Osteocyte (in vitro differentiated cells): ENCODE measurements around the gene CCR5. TPM values are rescaled to one million over a fixed set of nuclear protein-coding genes. Genes with fewer than 3 reads are reported as not detected.

Source experiments
- DNase-seq: peaks from one replicate; pipeline ENCODE4 v3.0.0; 2021; ENCODE audit warnings: mixed read lengths; ENCODE audit not compliant: unreplicated experiment; ENCODE audit errors: extremely low spot score
- H3K27ac Mint-ChIP-seq: one replicate; pipeline ENCODE4 v1.8.0; 2021; ENCODE audit warnings: mild to moderate bottlenecking, mixed read lengths; ENCODE audit not compliant: unreplicated experiment
- H3K27me3 Mint-ChIP-seq: one replicate; pipeline ENCODE4 v1.8.0; 2021; ENCODE audit warnings: mixed read lengths; ENCODE audit not compliant: unreplicated experiment
- H3K36me3 Mint-ChIP-seq: one replicate; pipeline ENCODE4 v1.8.0; 2021; ENCODE audit warnings: mixed read lengths; ENCODE audit not compliant: unreplicated experiment
- H3K4me1 Mint-ChIP-seq: one replicate; pipeline ENCODE4 v1.8.0; 2021; ENCODE audit warnings: mixed read lengths; ENCODE audit not compliant: unreplicated experiment
- H3K4me3 Mint-ChIP-seq: one replicate; pipeline ENCODE4 v1.8.0; 2021; ENCODE audit warnings: mild to moderate bottlenecking, moderate library complexity, mixed read lengths; ENCODE audit not compliant: unreplicated experiment
- H3K9me3 Mint-ChIP-seq: one replicate; pipeline ENCODE4 v1.8.0; 2021; ENCODE audit warnings: mixed read lengths; ENCODE audit not compliant: unreplicated experiment
- total RNA-seq: library from RNA; stranded (reverse); gene quantifications from 2 replicates; pipeline ENCODE4 v1.2.1, GENCODE V29; 2021
- TF ChIP-seq, protein P1 (sequence below): fragments of 200-600 bp; sonication (generic); IDR thresholded peaks from 2 replicates; pipeline ENCODE4 v1.5.0; 2021; ENCODE audit warnings: antibody characterized with exemption, mild to moderate bottlenecking, moderate library complexity

Gene CCR5
- total RNA-seq, 1 donor from 2014 or later: not detected

DNA sequence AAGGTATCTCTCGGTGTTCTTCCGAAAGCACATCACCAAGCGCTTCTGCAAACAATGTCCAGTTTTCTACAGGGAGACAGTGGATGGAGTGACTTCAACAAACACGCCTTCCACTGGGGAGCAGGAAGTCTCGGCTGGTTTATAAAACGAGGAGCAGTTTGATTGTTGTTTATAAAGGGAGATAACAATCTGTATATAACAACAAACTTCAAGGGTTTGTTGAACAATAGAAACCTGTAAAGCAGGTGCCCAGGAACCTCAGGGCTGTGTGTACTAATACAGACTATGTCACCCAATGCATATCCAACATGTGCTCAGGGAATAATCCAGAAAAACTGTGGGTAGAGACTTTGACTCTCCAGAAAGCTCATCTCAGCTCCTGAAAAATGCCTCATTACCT, 12.3 kb upstream of the CCR5 start:
- no peaks in the 10 kb centered on the region for H3K9me3 Mint-ChIP-seq
- no peak overlapping the region for H3K4me3 Mint-ChIP-seq
- peaks cover 39% of the 10 kb centered on the region for H3K27me3 Mint-ChIP-seq
- no peaks in the 10 kb centered on the region for H3K36me3 Mint-ChIP-seq
- no peak for DNase-seq
- TF ChIP-seq, protein P1, sequence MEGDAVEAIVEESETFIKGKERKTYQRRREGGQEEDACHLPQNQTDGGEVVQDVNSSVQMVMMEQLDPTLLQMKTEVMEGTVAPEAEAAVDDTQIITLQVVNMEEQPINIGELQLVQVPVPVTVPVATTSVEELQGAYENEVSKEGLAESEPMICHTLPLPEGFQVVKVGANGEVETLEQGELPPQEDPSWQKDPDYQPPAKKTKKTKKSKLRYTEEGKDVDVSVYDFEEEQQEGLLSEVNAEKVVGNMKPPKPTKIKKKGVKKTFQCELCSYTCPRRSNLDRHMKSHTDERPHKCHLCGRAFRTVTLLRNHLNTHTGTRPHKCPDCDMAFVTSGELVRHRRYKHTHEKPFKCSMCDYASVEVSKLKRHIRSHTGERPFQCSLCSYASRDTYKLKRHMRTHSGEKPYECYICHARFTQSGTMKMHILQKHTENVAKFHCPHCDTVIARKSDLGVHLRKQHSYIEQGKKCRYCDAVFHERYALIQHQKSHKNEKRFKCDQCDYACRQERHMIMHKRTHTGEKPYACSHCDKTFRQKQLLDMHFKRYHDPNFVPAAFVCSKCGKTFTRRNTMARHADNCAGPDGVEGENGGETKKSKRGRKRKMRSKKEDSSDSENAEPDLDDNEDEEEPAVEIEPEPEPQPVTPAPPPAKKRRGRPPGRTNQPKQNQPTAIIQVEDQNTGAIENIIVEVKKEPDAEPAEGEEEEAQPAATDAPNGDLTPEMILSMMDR: no peak
- H3K27ac Mint-ChIP-seq: no peak overlapping the region
- no peaks in the 10 kb centered on the region for H3K4me1 Mint-ChIP-seq

DNA sequence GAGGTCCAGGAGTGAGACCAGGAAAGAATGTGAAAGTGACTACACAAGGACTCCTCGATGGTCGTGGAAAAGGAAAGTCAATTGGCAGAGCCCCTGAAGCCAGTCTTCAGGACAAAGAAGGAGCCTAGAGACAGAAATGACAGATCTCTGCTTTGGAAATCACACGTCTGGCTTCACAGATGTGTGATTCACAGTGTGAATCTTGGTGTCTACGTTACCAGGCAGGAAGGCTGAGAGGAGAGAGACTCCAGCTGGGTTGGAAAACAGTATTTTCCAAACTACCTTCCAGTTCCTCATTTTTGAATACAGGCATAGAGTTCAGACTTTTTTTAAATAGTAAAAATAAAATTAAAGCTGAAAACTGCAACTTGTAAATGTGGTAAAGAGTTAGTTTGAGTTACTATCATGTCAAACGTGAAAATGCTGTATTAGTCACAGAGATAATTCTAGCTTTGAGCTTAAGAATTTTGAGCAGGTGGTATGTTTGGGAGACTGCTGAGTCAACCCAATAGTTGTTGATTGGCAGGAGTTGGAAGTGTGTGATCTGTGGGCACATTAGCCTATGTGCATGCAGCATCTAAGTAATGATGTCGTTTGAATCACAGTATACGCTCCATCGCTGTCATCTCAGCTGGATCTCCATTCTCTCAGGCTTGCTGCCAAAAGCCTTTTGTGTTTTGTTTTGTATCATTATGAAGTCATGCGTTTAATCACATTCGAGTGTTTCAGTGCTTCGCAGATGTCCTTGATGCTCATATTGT, 10.8 kb upstream of the CCR5 start:
- Mint-ChIP-seq H3K27ac (no peak overlapping the region), H3K9me3 (no peaks in the 10 kb centered on the region), H3K36me3 (no peaks in the 10 kb centered on the region), H3K4me1 (no peaks in the 10 kb centered on the region), H3K27me3 (peaks cover 38% of the 10 kb centered on the region), H3K4me3 (no peak overlapping the region)
- TF ChIP-seq, protein P1: no peak
- DNase-seq: no peak

DNA sequence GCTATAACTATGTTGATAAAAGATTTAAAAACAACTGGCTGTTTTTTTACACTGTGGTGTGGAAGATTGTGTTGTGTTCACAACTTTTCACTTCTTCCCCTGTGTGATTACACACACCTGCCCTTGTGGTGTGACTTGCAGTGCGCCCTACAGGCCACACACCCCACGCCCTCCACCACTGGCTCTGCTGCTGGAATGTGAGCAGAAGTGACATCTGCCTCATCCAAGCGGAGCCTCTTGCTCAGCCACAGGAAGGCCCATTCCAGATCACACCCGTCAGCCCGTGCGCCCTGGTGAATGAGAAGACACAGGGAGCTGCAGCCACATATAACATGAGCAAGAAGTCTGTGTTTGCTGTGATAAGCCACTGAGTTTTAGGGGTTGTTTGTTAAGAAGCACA, 9.8 kb upstream of the CCR5 start:
- no peak overlapping the region for H3K27ac Mint-ChIP-seq
- H3K4me3 Mint-ChIP-seq: no peak overlapping the region
- no peaks in the 10 kb centered on the region for H3K36me3 Mint-ChIP-seq

DNA sequence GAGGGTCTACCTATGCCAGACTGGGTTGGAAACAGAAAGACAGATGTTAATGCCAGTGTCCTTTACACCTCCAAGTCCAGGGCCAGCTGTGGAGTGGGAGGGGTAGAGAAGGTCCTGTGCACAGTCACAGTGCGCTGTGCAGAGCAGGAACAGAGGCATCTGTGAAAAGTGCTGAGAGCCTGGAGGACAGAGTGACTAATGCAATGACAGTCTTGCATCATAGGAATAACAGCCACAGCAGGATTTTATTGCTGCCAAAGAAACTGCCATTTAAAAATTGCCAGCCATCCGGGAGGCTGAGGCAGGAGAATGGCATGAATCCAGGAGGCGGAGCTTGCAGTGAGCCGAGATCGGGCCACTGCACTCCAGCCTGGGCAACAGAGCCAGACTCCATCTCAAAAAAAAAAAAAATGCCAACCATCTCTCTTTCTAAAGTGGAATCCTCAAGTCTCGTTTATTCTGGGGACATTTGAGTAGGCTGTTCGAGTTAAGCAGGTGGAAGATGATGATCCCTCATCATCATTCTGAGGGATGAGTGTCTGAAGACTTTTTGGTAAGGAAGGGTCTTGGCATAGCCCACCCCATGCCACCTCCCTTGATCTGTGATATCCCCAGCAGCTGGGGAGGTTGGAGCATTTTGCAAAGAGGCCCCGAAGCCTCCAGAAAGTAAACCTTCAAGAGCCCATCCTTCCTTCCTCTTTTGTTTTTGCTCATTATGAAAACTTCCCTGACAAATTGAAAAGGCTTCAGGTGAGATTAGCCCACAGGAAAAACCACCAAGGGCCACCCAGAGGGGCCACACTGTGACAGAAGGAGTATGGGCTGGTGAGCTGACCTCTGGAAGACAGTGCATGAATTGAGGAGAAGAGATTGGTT, 9.1 kb upstream of the CCR5 start:
- Mint-ChIP-seq H3K27ac (no peak overlapping the region), H3K9me3 (no peaks in the 10 kb centered on the region), H3K36me3 (no peaks in the 10 kb centered on the region), H3K4me3 (no peak overlapping the region), H3K27me3 (peaks cover 28% of the 10 kb centered on the region), H3K4me1 (no peaks in the 10 kb centered on the region)
- peak; percentile 40 for DNase-seq
- TF ChIP-seq, protein P1: no peak

More for the DNA sequence above, 9.8 kb upstream of the CCR5 start:
- Mint-ChIP-seq H3K9me3 (no peaks in the 10 kb centered on the region), H3K4me1 (no peaks in the 10 kb centered on the region), H3K27me3 (peaks cover 32% of the 10 kb centered on the region)
- DNase-seq: peak; percentile 60
- TF ChIP-seq, protein P1: no peak

DNA sequence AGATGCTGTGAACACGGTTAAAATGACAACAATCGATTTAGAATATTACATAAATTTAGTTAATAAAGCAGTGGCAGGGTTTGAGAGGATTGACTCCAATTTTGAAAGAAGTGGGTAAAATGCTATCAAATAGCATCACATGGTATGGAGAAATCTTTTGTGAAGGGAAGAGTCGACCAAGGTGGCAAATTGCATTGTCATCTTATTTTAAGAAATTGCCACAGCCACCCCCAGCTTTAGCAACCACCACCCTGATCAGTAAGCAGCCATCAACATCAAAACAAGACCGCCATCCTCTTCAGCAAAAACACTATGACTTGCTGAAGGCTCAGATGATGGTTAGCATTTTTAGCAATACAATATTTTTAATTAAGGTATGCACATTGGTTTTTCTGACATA, 5.7 kb upstream of the CCR5 start:
- H3K4me3 Mint-ChIP-seq: no peak overlapping the region
- TF ChIP-seq, protein P1: no peak
- H3K36me3 Mint-ChIP-seq: no peaks in the 10 kb centered on the region
- no peaks in the 10 kb centered on the region for H3K4me1 Mint-ChIP-seq
- no peak for DNase-seq
- no peaks in the 10 kb centered on the region for H3K9me3 Mint-ChIP-seq
- H3K27me3 Mint-ChIP-seq: peaks cover 42% of the 10 kb centered on the region
- no peak overlapping the region for H3K27ac Mint-ChIP-seq
